ENCODE measurements around the gene PABPN1L.
"Not testable (repeated sequence)": the region's sequence is repeated elsewhere in the genome, so short reads cannot be mapped to it uniquely, and the experiment has no call there.

PABPN1L gene

DNA sequence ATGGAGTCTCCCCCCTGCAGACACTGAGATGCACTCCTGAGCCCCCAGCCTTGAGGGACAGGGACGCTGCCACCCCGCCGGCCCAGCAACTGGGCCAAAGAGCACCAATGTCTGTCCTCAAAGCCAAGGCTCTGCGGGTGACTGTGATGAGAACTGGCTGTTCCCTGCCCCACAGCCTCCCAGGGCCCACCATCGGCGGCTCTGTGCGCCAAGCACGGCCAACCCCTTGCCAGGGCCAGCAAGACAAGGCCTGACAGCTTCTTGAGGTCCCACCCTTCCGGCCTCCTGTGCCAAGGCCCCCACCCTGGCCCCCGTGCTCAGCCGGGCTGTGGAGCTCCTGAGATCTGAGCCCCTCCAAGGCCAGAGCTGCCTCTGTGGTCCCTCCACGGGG is 34.2 kb upstream of the PABPN1L start:
- DNase-seq = no peak

DNA sequence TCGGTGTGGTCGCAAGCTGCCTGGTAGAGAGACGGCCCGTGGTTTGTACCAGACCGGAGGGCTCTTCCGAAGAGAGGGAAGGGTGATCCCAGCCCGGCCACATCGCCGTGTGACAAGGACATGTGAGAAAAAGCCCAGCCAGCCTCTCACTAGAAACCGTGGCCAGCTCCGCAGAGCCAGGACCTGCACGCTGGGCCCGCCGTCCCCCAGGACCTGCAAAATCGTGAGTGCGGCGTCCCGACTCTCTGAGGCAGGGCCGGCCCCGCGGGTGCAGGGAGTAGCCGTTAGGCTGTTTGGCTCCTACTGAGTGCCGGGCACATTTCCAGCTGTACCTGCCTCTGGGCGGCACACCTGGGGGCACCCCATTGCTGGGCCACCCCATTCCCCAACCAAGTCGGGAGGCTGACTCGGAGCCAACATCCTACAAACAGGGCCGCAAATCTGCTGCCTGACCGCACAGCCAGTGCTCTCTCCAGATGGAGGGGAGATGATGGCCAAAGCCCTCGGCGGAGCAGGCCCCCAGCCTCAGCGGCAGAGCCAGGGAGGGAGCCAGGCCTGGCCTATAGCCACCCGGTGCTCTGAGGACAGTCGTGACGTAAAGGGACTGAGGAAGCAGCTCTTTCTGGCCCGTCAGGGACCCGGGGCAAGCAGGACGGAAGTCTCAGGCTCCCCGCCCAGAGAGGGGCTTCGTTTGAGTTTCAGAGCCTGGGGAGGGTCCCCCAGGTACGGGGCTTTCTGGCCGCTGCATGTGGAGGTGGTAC is 33.6 kb upstream of the PABPN1L start:
- no peak for DNase-seq

DNA sequence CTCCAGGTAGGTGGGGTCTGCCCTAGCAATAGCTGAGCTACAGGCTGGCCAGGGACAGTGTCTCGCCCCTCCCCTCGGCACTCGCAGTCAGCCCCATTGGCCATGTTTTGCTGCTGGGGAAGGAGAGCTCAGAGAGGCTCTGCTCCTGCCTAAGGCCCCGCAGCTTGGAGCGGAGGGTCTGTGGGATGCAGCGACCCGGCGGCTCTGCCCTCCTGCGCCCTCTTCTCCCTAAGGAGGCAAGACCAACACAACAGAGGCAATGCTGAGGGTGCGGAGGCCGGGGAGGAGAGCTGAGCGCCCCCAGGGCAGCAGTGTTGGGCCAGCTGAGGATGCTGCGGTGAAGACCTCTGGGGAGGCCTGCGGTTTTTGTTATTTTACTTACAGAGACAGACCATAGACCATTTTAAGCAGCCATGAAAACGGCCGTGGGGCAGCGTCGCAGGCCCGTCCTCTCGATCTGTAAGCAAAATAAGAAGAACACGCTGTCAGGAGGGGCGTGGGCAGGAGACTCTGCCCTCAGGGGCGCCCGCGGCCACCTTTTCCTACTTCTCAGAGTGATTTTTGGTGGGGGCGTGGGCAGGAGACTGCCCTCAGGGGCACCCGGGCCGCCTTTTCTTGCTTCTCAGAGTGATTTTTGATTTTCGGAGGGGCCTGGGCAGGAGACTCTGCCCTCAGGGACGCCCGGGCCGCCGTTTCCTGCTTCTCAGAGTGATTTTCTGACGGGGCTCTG is 31.4 kb upstream of the PABPN1L start:
- DNase-seq = no peak

DNA sequence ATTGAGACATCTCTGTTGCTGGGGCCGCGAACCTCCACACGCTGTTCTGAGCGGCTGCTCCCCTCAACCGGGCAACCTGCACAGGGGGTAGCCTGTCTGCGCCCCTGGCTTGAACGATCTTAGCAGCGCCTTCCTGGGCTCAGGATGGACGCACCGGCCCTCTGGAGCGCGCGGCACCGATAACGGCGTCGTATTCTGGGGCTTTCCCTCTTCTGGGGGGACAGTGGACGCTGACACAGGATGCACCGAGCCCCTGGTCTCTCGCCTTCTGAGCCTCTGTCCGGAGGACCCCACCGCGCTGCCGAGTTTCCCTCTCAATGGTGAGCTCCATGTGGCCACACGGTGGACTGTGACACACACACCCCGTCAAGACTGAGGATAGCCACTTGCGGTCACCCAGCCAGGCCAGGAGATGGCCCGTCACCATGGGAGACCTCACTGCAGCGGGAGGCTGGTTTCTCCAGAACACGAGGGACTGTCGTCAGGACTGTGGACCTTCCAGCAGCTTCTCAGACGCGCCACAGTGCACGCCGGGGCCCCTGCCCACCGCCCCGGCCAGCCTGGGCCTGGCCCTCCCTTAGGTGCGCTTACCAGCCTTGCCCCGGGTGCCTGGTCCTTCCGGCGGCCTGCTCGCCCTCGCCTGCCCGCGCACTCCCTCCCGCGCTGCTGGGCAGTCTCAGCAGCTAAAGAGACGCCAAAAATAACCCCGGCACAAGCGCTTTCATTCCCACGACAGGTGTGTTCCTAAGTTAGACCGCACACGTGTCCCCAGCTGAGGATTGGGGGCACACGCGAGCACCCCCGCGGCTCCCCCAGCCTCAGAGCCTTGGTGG is 30.0 kb upstream of the PABPN1L start:
- no peak for DNase-seq

DNA sequence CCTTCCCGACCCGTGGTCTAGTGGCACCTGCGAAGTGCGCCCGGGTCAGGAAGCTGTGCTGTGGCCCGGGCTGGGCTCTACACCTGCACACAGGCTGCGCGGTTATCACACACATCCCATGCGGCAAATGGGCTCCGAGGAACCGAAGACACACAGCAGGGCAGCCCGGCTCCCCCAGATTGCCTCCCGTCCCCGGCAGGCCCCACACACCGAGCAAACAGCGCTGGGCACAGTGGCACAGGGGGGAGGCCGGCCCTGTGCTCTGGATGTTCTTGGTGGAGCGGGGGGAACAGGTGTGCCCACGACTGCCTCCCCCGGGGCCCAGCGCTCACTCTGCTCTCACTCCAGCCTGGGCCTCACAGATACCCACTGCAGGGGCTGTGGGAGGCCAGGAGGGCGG is 28.9 kb upstream of the PABPN1L start:
- DNase-seq = no peak

DNA sequence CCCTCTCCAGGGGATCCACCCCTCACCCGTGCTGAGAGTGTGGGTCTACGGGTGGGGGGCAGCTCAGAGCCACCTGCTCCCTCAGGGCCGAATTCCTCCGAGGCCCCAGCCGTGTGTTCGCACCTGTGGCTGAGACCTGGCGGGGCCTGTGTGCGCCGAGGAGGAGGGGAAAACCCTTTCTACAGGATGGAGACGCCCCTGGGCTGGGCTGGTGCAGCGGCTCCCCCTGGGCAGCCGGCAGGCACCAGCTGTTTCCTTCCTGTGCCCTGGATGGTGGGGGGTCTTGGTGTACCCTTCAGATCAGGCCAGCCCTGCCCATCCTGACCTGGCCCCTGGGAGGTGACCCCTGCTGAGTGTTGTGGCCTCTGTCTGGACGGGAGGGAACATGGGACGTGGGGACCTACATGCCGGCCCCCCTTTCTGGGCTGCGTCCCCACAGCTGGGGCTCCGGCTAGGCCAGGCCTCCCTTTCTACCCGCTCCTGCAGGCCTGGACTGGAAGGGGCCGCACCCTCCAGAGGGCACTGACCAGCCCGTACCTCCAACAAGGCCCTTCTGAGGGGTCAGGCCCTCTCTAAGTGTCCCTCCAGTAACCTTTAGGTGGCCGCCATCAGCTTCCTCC is 28.3 kb upstream of the PABPN1L start:
- DNase-seq = no peak

DNA sequence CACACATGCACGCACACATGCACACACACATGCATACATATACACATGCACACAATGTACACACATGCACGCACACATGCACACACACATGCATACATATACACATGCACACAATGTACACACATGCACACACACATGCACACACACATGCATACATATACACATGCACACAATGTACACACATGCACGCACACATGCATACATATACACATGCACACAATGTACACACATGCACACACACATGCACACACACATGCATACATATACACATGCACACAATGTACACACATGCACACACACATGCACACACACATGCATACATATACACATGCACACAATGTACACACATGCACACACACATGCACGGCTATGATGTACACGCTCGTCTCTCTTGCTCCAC is 27.8 kb upstream of the PABPN1L start:
- not testable (repeated sequence) for DNase-seq

DNA sequence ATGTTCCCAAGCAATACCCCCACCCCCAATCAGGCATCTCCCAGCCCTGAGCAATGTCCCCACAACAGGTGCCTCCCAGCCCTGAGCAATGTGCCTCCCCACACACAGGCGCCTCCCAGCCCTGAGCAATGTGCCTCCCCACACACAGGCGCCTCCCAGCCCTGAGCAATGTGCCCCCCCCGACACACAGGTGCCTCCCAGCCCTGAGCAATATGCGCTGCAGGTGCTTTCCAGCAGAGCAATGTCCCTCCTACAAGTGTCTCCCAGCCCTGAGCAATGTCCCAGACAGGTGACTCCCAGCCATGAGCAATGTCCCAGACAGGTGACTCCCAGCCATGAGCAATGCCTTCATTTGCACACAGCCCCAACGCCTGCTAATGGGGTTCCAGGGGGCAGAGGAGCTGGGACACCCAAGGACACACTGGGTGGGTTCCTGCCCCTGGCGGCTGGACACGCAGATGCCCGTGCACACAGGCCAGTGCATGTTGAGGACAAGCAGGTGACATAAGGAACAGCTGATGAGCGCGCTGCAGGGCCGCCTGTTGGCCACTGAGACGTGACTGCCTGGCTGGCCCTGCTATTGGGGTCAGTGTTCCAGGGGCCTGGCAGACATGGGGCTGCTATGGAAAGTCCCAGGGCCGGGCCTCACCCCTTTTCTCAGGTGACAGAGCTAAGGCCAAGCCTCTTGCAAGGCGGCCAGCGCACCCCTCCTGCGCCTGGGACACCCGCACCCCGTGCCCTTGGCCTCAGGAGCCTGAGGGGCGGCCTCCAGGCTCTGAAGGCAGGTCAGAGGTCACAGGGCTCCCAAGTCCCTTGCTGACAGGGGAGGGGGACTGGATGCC is 26.9 kb upstream of the PABPN1L start:
- no peak for DNase-seq

DNA sequence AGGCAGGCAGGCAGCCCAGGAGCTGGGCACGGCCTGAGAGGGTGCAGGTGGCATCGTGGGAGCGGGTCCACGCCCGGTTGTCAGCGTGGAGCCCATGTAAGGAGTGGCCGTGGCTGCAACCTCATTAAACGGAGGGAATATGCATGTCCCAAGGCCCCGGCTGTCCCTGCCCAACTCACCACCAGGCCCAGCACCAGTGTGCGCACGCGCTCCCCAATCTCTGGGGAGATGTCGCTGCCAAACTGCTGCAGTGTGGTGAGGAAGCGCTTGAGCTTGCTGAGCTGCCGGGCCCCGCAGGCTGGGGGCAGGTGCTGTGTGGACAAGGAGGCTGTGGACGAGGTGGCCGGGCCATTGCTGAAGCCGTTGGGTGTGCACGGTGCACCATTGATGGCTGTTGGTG is 25.6 kb upstream of the PABPN1L start:
- DNase-seq = no peak

DNA sequence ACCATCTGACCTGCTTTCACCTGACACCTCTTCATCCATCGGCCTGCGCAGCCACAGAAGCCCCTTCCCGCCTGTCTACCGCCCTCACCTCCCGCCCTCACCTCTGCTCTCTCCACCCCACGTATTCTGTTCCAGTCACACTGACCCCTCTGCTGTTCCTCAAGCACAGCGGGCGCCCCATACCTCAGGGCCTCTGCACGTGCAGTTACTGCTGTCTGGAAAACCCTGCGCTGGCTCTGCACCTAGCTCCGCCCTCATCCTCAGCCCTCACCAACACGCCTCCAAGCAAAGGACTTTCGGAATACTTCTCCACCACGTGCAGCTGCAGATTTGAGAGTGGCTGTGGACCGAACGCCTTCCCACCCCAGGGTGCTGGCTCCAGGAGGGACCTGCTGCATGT is 24.6 kb upstream of the PABPN1L start:
- no peak for DNase-seq

DNA sequence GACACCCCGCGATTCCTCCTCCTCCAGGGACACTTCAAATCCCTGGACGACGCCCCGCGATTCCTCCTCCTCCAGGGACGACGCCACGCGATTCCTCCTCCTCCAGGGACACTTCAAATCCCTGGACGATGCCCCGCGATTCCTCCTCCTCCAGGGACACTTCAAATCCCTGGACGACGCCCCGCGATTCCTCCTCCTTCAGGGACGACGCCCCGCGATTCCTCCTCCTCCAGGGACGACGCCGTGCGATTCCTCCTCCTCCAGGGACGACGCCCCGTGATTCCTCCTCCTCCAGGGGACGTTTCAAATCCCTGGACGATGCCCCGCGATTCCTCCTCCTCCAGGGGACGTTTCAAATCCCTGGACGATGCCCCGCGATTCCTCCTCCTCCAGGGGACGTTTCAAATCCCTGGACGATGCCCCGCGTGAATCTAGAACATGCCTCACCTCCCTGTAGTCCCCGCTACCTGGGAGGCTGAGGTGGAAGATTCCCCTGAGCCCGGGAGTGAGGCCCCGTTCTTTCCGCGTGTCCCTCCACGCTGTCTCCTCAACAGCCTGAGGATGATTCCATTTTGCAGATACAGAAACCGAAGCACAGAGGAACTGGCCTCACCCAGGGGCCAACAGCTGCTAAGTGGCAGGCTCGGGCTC is 23.4 kb upstream of the PABPN1L start:
- not testable (repeated sequence) for DNase-seq

DNA sequence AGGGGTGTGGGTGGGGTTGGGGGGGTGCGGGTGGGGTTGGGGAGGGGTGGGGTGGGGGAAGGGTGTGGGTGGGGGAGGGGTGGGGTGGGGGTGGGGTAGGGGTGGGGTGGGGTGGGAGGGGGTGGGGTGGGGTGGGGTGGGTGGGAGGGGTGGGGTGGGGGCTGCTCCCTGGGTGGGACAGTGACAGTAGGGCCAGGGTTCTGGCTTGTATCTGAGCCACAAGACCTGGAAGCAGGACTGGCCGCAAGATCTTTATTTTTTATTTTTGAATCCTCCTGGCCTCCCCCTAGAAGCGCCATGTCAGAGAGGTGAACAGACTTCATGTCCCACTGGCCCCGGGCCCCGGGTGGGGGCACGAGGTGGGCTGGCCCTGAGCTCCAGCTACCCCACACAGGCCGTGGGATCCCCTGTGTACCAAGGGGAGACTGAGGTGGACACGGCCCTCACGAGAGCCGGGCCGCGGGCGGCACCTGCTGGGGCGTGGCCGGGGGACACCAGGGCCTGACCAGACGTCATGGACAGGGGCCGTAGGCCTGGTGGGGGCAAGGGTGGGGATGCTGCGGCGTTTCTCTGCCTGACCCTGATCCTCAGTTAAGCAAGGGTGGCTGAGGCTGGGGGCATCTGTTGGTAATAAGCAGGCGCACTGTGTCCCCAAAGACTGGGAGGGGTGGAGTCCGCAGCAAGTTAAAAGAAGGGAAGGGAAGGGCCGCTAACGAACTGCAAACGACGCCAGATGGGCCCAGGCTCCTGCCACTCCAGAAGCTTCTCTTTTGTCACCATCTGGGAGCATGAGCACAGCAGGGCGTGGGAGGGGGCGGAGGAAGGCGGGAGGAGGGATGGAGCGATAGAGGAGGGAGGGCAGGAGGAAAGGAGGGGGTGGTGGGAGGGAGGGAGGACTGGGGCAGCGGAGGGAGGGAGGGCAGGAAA is 22.3 kb upstream of the PABPN1L start:
- no peak for DNase-seq

DNA sequence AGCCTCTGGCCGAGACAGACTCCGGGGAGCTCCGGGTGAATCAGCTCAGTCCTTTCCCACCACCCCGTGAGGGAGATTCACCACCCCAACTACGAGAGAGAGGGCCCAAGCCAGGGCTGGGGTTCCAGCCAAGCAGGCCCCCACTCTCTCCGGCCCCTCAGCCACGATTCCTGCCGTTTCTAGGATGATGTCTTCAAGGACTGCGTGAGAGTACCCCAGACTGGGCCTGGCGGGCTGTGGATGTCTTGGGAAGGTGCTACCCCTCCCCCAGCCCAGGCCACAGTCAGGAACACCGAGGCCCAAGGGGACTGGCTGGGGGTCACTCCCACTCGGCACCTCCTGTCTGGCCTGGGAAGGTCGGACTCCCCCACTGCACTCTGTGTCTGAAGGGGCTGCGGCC is 21.6 kb upstream of the PABPN1L start:
- DNase-seq = no peak

DNA sequence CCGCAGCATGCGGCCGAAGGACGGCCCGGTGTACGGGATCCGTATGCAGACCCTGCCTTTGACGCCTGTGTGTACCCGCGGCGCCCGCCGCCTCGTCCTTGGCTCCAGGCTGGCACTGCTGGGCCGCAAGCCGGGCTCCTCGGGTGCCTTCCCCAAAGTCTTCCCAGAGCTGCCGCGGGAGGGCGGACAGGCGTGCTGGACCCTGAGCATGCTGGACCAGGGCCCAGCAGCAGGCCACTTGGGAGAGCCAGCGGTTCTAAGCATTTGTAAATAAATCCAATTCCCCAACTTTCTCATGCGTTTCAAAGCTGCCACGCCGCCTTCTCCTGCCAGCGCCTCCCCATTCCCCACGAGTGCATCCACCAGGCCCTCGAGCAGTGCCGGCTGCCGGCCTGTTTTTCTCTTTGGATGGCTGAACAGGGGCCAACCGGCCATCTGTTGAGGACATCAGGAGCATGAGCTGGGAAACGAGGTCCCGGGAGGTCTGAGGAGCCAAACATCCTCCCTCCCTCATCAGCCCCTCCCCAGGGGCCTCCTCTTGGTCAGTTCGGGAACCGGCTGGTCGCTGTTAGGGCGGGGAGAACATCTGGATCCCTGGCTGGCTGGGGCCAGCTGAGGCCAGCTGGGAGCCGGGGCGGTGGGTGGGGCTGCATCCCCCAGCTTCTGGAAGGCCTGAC is 20.5 kb upstream of the PABPN1L start:
- no peak for DNase-seq

DNA sequence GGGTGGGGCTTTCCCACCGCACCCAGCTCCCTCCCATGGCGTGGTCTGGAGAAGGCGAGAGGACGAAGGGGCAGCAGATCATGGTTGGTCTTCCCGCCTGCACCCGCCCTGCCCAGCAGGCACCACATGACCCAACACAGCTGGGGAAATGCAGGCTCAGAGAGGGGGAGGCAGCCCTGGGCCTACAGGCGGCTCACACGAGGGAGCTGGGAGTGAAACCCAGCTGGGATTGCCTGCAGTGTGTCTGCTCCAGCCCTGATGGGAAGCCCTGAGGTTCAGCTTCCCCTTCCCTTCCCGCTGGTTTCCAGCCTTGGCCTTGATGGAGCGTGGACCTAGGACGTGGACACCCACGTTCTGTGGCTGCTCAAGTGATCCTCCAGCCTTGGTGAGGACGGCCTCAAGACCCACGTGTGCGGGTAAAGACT is 20.0 kb upstream of the PABPN1L start:
- no peak for DNase-seq

DNA sequence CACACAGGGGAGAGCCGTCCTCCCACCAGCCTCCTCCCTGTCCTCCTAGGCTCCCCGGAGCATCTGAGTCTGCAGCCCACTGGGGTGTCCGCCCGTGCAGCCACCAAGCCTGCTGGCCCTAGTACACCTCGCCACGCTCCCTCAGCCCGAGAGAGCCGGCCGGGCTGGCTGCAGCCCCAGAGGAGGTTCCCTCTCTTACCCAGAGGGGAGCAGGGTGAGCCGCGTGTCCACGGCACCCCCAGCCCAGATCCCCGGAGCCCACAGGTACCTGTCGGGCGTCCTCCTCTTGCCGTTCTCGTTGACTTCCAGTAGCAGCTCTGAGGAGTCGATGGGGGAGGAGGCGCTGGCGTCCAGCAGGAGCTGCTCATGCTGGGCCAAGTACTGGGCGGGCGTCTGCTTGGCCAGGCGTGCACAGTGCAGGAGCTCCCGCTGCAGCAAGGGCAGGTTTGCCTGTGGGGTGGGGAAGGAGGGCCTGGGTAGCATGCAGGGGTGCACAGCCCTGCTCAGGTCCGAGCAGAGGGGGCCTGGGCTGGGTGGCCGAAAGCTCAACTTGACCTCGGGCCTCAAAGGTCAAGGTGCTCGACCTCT is 19.3 kb upstream of the PABPN1L start:
- no peak for DNase-seq

DNA sequence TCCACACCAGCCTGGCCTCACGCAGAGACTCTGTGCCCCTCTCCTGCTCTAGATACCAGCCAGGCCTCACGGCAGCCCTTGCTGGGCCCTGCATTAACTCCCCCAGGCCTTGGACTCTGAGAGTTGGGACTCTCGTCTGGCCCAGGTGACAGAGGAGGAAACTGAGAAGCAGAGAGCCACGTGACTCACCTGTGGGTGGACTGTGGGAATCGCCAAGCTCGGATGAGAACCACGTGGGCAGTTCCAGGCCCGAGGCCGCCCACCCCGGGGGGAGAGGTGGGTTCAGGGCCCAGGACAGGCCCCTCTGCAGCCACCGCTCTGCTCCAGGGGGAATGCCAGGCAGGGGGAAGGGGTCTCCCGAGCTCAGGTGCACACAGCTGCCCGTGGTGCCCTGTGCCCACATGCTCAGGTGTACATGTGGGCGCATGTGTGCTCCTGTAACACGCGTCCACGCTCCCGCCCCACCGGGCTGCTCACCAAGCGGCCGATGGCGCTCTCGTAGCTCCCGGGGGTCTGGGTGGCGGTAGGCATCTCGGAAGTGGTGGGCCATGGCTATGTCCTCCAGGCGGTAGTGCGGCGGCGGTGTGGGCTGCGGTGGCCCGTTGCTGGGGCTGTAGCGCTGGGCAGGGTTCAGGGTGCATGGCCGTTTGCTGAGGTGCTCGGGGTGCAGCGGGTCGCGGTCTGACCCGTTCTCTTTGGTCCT is 18.3 kb upstream of the PABPN1L start:
- DNase-seq = no peak

DNA sequence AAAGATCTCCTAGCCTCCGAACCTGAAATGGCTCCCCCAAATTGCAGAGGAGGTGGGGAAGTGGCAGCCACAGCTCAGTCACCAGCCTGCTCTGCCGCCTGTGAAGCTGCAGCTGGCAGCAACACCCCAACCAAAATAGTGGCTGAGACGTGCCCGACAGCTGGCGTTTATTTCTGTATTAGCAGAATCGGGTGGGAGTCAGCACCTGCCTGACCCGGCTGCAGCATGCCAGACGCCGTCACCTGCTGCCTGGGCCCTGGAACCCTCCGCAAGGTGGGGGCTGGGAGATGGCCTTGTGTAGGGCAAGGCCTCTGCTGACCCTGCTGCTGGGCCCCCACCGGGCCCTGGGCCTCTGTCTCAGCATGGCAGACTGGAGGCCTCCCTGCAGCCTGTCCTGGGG is 17.5 kb upstream of the PABPN1L start:
- no peak for DNase-seq

All from activated CD4-positive, alpha-beta T cell treated with anti-CD3 and anti-CD28 coated beads, Interleukin-2, amount 50 U/mL, for 4 hours (primary cell).